ENCODE data around the gene KANSL3.
"Not testable (repeated sequence)": the region's sequence is repeated elsewhere in the genome, so short reads cannot be mapped to it uniquely, and the experiment has no call there.

The KANSL3 gene

GRCh38 chr2:96556441-96557330 is 81.4 kb downstream of the KANSL3 start:
- Histone ChIP-seq H2AFZ (ENCODE audit: low read depth) (no peak overlapping the region), H3K4me2 (no peak overlapping the region), H3K27me3 (ENCODE audit: insufficient read depth, low read depth) (no peaks in the 10 kb centered on the region), H3K36me3 (ENCODE audit: insufficient read depth) (no peaks in the 10 kb centered on the region), H3K9ac (no peak overlapping the region), H3K27ac (no peak overlapping the region), H3K79me2 (ENCODE audit: insufficient read depth, low read depth) (no peaks in the 10 kb centered on the region), H3K4me3 (IDR thresholded peaks at IDR 0.05; ENCODE audit: insufficient read depth, low read depth, low read length) (no peak overlapping the region), H3K4me1 (ENCODE audit: low read depth, poor library complexity, severe bottlenecking) (no peaks in the 10 kb centered on the region), H4K20me1 (ENCODE audit: insufficient read depth) (no peaks in the 10 kb centered on the region)
- TF ChIP-seq CTCF (conservative IDR thresholded peaks at IDR 0.05; ENCODE audit: low read depth, low read length), result no peak

- H4K20me1 ChIP-seq (ENCODE audit: insufficient read depth), result 0 out of 2 replicates have a peak, but pooled peaks cover 4% of the 10 kb centered on the region
Observed at GRCh38 chr2:96555146-96555610, 82.9 kb downstream of the KANSL3 start.

GRCh38 chr2:96554293-96555145 is 83.6 kb downstream of the KANSL3 start:
- H3K4me1 ChIP-seq (ENCODE audit: low read depth, poor library complexity, severe bottlenecking), result no peaks in the 10 kb centered on the region
- peak; percentile 94 for TF ChIP-seq CTCF (conservative IDR thresholded peaks at IDR 0.05; ENCODE audit: low read depth, low read length)
- no peak overlapping the region for H3K4me3 ChIP-seq (IDR thresholded peaks at IDR 0.05; ENCODE audit: insufficient read depth, low read depth, low read length)
- no peak overlapping the region for H2AFZ ChIP-seq (ENCODE audit: low read depth)
- H3K27me3 ChIP-seq (ENCODE audit: insufficient read depth, low read depth), result no peaks in the 10 kb centered on the region
- H3K9ac ChIP-seq, result no peak overlapping the region
- H3K79me2 ChIP-seq (ENCODE audit: insufficient read depth, low read depth), result no peaks in the 10 kb centered on the region
- 0 out of 2 replicates have a peak, but pooled peaks cover 4% of the 10 kb centered on the region for H4K20me1 ChIP-seq (ENCODE audit: insufficient read depth)
- H3K27ac ChIP-seq, result no peak overlapping the region
- no peak overlapping the region for H3K4me2 ChIP-seq
- peaks cover 4% of the 10 kb centered on the region; the same call in 1 of the 2 replicates for H3K36me3 ChIP-seq (ENCODE audit: insufficient read depth)

More at GRCh38 chr2:96555146-96555610, 82.9 kb downstream of the KANSL3 start:
- Histone ChIP-seq H3K36me3 (ENCODE audit: insufficient read depth) (peaks cover 4% of the 10 kb centered on the region; the same call in 1 of the 2 replicates), H3K4me1 (ENCODE audit: low read depth, poor library complexity, severe bottlenecking) (no peaks in the 10 kb centered on the region), H2AFZ (ENCODE audit: low read depth) (no peak overlapping the region), H3K79me2 (ENCODE audit: insufficient read depth, low read depth) (no peaks in the 10 kb centered on the region), H3K4me3 (IDR thresholded peaks at IDR 0.05; ENCODE audit: insufficient read depth, low read depth, low read length) (no peak overlapping the region), H3K27me3 (ENCODE audit: insufficient read depth, low read depth) (no peaks in the 10 kb centered on the region), H3K9ac (no peak overlapping the region), H3K4me2 (no peak overlapping the region), H3K27ac (no peak overlapping the region)
- TF ChIP-seq CTCF (conservative IDR thresholded peaks at IDR 0.05; ENCODE audit: low read depth, low read length), result no peak

GRCh38 chr2:96553957-96554292 is 84.2 kb downstream of the KANSL3 start:
- H3K27me3 ChIP-seq (ENCODE audit: insufficient read depth, low read depth); H3K27ac ChIP-seq; H3K4me1 ChIP-seq (ENCODE audit: low read depth, poor library complexity, severe bottlenecking); H3K36me3 ChIP-seq (ENCODE audit: insufficient read depth); H3K4me3 ChIP-seq (IDR thresholded peaks at IDR 0.05; ENCODE audit: insufficient read depth, low read depth, low read length); H2AFZ ChIP-seq (ENCODE audit: low read depth); H3K79me2 ChIP-seq (ENCODE audit: insufficient read depth, low read depth); H3K9ac ChIP-seq; H4K20me1 ChIP-seq (ENCODE audit: insufficient read depth); H3K4me2 ChIP-seq: not testable (repeated sequence)

Data from KMS-11 (cell line).